ENCODE results near the gene CBY3.
"Not testable (repeated sequence)": the region's sequence is repeated elsewhere in the genome, so short reads cannot be mapped to it uniquely, and the experiment has no call there.

The CBY3 gene

DNA sequence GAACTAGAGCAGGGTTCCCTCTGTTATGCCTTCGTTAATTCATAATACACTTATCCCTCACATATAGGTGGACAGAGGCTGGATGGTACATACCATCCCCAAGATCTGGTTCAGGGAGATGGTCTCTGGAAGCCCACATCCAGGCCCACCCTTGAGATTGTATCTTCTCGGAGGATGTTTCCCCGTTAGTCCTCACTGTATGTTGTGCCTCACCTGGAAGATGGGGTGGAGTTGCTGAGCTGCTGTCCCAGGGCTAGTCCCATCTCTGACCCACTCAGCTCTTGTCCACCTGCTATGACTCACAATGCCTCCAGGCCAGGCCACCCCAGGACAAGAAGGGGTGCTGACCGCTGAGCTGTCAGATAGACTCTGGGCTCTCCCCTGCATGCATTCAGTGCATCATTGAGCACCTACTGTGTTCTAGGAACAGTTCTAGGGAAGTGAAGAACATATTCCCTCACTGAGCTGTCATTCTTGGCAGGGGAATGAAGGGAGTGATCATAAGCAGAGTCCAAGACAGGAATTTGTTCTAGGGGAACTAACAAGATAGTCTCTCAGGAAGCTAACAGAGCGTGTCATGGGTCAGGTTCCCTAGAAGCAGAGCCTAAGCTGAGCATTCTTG lies at the start of gene CBY3:
Gene CBY3 (minus strand): TSS at position 255 of the 622 bp plus-strand sequence. CDS start 116 bp downstream, at position 139.
- no peak for DNase-seq (ENCODE audit: low read depth)

DNA sequence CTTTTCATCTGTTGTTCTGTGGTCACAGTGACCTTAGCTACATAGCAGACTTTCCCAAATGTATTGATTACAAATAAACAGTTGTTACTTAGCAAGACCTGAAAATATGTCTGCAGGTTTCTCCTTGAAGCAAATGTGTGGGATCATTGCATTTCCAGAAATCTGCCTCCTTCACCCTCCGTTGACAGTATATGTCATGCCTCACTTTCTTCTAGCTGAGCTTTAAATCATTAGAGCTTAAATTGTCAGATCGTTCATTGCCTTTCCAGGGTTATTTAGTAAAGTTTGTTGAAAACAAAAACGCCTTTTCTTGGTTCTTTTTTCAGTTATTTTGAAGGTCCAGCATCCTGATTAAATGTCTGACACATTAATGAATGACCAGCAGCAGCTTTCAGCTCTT lies 49.5 kb upstream of the CBY3 start:
- no peak for DNase-seq (ENCODE audit: low read depth)

- DNase-seq (ENCODE audit: low read depth): no peak
These were observed 48.9 kb upstream of the CBY3 start for GRCh38 chr5:179729727-179730126.

GRCh38 chr5:179729303-179729702 lies 48.5 kb upstream of the CBY3 start:
- no peak for DNase-seq (ENCODE audit: low read depth)

- DNase-seq (ENCODE audit: low read depth): no peak
These were observed 46.3 kb upstream of the CBY3 start for GRCh38 chr5:179727106-179727505.

- no peak for DNase-seq (ENCODE audit: low read depth)
These were observed 43.3 kb upstream of the CBY3 start for GRCh38 chr5:179724163-179724562.

GRCh38 chr5:179720222-179720621 lies 39.4 kb upstream of the CBY3 start:
- DNase-seq (ENCODE audit: low read depth): no peak

DNA sequence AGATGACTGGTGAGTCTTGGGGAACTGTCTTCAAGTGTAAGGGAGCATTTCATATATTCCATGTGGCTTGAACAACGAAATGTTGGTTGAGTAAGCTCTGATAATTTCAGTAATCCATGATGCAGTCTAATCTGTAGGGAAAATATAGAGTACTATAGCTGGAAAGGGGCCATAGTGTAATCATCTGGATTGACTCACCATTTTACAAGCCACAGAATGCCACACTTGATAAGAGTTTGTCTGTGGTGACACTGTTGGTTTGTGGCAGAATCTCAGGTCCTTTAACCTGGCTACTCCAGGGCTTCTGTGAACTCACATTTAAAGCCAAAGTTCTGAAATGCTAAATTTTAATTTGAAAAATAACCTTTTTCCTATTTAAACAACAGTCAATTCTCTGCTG lies 35.5 kb upstream of the CBY3 start:
- no peak for DNase-seq (ENCODE audit: low read depth)

GRCh38 chr5:179700401-179700918 lies 19.6 kb upstream of the CBY3 start:
- no peak for DNase-seq (ENCODE audit: low read depth)

GRCh38 chr5:179699616-179700237 lies 18.9 kb upstream of the CBY3 start:
- DNase-seq (ENCODE audit: low read depth): no peak

DNA sequence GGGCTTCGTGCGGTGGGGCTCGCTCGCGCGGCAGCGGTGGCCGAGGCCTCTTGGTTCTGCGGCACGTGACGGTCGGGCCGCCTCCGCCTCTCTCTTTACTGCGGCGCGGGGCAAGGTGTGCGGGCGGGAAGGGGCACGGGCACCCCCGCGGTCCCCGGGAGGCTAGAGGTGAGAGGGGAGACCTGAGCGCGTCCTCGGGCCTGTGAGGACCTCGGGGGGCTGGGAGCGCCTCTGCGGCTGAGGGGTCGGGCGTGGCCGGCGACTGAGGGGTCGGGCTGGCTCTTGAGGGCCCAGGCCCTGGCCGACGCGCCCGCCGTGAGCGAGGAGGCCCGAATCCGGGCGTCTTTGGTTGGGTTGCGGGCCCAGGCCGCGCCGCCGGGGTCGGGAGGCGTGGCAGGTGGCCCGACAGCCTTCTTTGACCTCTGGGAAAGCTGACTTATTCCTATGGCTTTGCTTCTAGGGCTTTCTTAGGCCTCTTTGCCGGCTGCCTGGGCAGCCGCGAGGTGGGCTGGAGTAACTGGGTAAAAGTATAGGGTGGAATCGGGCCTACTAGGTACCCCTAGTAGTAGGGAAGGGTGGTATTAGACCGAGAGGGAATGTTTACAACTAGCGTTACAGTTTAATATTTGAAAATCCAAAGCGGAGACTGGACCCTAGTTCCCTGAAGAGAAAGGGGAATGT lies 18.2 kb upstream of the CBY3 start, which contains the start of gene CANX:
Gene CANX (plus strand): TSS at position 33 of the 681 bp plus-strand sequence. CDS start 6,715 bp downstream, outside the sequence.
- DNase-seq (ENCODE audit: low read depth): no peak

DNA sequence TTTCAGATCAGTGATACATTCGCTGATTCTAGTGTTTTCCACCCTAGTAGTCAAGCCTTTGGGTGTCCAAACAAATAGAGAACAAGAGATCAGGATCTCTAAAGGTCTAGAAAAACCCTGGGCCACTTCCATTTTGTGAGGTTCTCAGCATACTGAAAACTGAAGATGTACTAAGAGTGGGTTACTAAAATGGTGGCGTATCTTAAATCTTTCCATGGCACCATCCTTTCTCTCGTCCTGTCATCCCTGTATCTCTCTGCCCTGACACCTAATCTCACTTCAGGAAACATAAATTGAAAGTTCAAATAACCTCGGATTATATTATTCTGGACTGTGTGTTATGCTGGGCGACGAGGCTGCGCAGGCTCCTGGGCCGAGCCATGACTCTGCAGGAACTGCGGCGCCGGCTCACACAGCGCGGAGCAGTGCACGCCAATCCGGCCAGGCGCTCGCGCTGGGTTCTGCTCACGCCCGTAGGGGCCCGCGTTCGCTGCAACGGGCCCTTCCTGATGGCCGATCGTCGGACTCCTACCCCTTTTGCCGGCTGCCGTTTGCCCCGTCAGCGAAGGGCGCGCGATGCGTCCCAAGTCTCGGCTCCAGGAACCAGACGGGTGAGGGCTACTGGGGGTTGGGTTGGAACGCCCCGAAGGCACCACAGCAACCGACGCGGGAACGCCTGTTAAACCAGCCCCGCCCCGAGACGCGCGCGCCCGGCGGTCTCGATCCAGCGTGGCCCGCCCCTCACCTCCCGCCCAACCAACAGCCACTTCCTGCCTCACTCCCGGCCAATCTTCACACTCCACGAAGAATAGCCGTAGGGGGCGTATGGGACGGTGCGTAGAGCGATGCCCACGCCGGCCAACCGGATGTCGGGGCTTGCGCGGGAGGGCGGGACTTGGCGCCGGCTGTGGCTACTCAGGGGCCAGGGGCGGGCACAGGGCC lies 17.4 kb upstream of the CBY3 start:
- peak; percentile 96 for DNase-seq (ENCODE audit: low read depth)

GRCh38 chr5:179697543-179697942 lies 16.7 kb upstream of the CBY3 start:
- not testable (repeated sequence) for DNase-seq (ENCODE audit: low read depth)

GRCh38 chr5:179697108-179697507 lies 16.3 kb upstream of the CBY3 start:
- no peak for DNase-seq (ENCODE audit: low read depth)

DNA sequence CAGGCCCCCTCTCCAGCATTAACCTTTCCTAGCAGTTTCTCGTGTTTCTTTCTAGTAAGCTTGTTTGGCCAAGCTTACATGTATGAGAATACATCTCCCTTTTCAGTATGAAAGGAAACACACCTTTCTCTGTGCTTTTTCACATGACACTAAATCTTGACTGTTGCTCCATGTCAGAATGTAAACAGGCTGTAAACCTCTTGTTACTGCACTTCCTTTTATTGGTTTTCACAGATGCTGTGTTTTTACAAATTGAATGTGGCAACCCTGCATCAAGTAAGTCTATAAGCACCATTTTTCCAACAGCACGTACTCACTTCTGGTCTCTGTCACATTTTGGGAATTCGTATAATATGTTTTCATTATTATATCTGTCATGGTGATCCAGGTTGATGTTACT lies 15.8 kb upstream of the CBY3 start:
- DNase-seq (ENCODE audit: low read depth): no peak

DNA sequence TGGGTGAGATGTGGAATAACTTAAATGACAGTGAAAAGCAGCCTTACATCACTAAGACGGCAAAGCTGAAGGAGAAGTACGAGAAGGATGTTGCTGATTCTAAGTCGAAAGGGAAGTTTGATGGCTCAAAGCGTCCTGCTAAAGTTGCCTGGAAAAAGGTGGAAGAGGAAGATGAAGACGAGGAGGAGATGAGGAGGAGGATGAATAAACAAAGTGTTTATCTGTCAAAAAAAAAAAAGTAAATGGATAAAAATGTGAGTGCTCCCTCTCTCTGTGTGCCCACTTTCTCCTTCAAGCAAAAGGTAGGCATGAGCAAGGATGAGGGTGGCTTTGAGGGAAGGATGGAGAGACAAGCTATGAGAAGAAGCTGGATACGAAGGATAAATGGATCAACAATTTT lies 13.7 kb upstream of the CBY3 start:
- DNase-seq (ENCODE audit: low read depth): no peak

DNA sequence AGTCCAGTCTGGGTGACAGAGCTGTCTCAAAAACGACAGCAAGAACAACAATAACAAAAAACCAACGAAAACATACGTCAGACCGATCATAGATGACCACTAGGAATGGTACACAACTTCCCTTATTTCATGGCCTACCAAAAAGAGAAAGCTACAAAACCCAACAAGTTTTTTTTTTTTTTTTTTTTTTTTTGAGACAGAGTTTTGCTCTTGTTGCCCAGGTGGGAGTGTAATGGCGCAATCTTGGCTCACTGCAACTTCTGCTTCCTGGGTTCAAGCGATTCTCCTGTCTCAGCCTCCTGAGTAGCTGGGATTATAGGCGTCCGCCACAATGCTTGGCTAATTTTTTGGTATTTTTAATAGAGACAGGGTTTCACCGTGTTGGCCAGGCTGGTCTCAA lies 8.4 kb upstream of the CBY3 start:
- not testable (repeated sequence) for DNase-seq (ENCODE audit: low read depth)

DNA sequence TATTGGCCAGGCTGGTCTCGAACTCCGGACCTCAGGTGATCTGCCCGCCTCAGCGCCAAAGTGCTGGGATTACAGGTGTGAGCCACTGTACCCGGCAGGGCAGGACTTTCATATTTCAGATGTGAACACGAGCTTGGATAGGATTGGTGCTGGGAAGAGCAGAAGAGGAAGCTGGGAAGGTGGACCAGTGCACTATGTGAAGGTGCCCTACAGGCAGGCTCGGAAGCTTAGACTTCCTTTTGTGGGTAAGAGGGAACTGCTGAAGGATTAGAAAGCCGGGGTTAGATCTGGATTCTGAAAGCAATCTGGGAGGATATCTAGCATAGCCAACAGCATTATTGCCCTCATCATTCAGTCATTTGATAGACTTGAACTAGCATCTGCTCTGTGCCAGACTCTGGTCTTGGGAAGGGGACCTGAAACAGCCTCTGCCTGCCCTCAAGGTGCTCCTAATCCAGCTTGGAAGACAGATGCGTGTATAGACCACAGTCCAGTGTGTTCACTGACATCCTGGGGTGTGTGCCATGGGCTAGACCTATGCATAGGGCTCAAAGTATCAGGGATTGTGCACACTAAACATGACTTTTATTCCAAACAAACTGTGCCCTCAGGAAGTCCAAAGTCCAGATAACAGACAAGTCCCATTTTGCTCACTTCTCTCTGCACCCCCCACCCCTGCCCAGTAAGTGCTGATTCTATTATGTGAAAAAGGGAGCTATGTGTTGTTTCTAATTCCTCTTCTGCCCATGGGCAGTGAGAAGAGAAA lies 637 bp downstream of the CBY3 start:
- no peak for DNase-seq (ENCODE audit: low read depth)

GRCh38 chr5:179679014-179679674 lies 1.7 kb downstream of the CBY3 start:
- DNase-seq (ENCODE audit: low read depth): peak; percentile 50

DNA sequence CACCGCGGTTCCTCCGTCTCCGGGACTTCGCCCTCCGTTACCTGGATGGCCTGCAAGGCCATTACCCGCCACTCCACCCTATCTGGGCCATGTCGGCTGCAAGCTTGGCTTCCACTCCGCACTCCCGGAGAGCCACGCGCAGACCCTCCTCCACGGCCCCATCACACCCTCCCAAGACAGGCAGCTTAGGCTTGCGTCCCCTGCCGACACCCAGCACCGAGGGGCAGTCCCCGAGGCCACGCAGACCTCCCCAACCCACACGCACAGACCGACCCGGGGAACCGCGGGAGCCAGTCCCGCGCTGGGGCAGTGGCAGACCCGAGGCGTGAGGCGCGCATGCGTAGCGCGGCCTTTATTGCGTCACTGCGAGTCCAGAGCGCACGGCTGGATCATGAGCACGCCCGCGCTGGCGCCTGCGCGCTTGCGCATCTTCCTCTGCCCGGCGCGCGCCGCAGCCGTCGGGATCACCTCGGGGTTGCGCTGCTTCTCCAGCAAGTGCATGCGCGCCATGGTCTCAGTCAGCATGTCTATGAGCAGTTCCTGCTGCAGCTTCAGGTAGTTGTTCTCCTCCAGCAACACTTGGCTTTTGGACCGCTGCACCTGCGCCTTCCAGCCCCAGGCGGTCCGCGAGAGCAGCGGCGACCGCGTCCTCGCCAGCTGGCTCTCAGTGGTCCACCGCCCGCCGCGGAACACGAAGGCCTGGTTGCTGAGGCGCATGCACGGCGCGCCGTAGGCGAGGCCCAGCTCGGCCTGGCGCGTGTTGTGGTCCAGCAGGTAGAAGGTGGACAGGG lies 2.4 kb downstream of the CBY3 start:
- DNase-seq (ENCODE audit: low read depth): peak; percentile 88
